HG02642 (cell line): ENCODE data around the gene HFE.
"Not testable (repeated sequence)": the region's sequence is repeated elsewhere in the genome, so short reads cannot be mapped to it uniquely, and the experiment has no call there.

ENCODE experiments used
- ATAC-seq: cut with Tn5 transposase; IDR thresholded peaks from one replicate; pipeline ENCODE4 v1.9.1; 2021; ENCODE audit warnings: mild to moderate bottlenecking; ENCODE audit not compliant: unreplicated experiment, poor library complexity

Gene HFE

DNA sequence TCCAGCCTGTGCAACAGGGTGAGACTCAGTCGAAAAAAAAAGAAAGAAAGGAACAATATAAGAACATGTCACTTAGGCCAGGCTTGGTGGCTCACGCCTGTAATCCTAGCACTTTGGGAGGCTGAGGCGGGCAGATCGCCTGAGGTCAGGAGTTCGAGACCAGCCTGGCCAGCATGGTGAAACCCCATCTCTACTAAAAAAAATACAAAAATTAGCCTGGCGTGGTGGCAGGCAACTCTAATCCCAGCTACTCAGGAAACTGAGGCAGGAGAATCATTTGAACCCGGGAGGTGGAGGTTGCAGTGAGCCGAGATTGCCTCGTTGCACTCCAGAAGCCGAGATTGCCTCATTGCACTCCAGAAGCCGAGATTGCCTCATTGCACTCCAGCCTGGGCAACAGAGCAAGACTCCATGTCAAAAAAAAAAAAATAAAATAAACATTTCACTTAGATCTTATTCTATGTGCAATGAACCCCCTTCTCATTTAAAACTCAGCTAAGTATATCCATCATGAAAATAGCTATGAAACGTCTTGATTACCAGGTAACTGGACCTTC is 28.7 kb upstream of the HFE start:
- ATAC-seq, result not testable (repeated sequence)

- ATAC-seq, result no peak
These were observed 27.3 kb upstream of the HFE start for GRCh38 chr6:26059941-26060340.

GRCh38 chr6:26064619-26065257 is 22.5 kb upstream of the HFE start:
- no peak for ATAC-seq

DNA sequence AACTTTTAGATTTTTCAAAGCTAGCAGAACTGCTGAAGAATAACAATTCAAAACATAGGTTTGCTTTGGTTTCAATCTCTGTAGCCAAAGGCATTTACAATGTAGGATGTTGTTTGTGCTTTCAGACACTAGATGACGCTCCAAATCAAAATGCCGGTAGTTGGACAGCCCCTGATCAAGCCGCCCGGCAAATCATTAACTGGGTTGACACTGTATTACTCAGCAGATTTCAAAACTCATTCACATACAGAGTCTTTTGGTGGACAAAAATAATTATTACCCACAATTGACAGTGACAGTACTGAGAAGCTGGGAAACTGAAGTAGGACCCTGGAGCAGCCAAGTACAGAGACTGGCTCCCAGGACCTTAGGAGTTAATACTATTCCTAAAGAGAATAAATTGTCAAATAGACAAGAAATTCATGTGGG is 21.3 kb upstream of the HFE start:
- peak; percentile 88 for ATAC-seq

- no peak for ATAC-seq
These were observed 19.9 kb upstream of the HFE start for GRCh38 chr6:26067367-26067766.

DNA sequence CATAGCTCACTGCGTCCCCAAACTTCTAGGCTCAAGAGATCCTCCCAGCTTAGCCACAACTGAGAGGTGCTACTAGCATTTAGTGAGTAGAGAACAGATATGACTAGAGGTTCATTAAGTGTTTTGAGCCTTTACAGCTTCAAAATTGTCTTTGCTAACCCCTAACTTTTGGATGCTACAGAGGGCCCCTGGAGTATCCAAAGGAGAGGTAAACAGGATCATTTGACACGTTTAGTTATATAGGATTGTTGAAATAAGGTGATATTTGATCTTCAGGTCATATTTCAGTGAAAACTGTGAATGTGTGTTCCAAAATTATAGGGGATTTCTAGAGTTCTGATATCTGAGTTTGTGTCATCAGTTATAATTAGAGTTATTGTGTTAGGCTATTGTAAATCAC is 19.2 kb upstream of the HFE start:
- no peak for ATAC-seq

DNA sequence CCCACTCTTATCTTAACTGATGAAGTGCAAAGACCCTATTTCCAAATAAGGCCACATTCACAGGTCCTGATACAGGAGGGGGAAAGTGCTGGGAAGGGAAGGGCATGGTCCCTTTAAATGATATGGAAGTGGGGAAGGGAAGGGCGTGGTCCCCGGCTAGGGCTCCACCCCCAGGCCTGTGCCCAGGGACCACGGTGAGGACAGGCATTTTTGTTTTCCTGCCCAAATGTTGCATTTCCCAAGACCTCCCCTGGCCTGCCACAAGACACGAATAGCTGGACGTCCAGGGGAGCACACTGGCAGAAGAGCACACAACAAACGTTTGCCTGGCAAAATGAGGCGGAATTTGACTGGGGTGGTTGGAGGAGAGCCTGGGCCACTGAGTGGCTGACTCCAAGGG is 16.1 kb upstream of the HFE start:
- ATAC-seq, result no peak

GRCh38 chr6:26075063-26075717 is 12.0 kb upstream of the HFE start:
- no peak for ATAC-seq

DNA sequence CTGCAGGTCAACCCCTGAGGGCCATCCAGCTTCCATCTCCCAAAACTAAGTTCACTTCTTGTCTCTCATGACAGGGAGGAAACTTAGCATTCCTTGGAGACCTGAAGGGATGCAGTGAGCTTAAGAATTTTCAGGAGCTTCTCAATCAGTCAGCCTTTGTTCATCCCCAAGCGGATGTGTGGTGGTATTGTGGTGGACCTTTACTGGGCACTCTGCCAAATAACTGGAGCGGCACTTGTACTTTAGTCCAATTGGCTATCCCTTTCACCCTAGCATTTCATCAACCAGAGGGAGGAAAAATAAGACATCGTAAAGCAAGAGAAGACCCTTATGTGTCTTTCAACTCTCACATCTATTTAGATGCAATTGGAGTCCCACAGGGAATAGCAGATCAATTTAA is 9.2 kb upstream of the HFE start:
- not testable (repeated sequence) for ATAC-seq

DNA sequence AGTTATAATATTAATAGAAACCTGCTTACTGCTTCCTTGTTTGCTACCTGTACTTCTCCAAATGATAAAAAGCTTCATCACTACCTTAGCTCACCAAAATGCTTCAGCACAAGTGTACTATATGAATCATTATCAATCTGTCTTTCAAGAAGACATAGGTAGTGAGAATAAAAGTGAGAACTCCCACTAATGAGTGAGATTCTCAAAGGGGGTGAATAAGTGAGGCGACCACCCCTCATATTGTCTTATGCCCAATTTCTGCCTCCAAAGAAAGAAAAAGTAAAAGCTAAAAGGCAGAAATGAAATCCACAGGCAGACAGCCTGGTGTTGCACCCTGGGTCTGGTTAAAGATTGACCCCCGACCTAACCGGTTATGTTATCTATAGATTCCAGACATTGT is 6.1 kb upstream of the HFE start:
- ATAC-seq, result not testable (repeated sequence)

GRCh38 chr6:26086211-26086610 is 1.0 kb upstream of the HFE start:
- ATAC-seq, result no peak

DNA sequence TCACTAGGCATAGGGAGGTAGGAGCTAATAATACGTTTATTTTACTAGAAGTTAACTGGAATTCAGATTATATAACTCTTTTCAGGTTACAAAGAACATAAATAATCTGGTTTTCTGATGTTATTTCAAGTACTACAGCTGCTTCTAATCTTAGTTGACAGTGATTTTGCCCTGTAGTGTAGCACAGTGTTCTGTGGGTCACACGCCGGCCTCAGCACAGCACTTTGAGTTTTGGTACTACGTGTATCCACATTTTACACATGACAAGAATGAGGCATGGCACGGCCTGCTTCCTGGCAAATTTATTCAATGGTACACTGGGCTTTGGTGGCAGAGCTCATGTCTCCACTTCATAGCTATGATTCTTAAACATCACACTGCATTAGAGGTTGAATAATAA is 1.1 kb downstream of the HFE start:
- ATAC-seq, result no peak

DNA sequence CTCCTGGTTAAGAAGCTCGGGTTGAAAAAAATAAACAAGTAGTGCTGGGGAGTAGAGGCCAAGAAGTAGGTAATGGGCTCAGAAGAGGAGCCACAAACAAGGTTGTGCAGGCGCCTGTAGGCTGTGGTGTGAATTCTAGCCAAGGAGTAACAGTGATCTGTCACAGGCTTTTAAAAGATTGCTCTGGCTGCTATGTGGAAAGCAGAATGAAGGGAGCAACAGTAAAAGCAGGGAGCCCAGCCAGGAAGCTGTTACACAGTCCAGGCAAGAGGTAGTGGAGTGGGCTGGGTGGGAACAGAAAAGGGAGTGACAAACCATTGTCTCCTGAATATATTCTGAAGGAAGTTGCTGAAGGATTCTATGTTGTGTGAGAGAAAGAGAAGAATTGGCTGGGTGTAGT is 2.0 kb downstream of the HFE start:
- no peak for ATAC-seq

DNA sequence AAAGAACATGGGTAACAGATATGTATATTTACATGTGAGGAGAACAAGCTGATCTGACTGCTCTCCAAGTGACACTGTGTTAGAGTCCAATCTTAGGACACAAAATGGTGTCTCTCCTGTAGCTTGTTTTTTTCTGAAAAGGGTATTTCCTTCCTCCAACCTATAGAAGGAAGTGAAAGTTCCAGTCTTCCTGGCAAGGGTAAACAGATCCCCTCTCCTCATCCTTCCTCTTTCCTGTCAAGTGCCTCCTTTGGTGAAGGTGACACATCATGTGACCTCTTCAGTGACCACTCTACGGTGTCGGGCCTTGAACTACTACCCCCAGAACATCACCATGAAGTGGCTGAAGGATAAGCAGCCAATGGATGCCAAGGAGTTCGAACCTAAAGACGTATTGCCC is 5.2 kb downstream of the HFE start:
- no peak for ATAC-seq

- no peak for ATAC-seq
These were observed 6.8 kb downstream of the HFE start for GRCh38 chr6:26094036-26094435.

DNA sequence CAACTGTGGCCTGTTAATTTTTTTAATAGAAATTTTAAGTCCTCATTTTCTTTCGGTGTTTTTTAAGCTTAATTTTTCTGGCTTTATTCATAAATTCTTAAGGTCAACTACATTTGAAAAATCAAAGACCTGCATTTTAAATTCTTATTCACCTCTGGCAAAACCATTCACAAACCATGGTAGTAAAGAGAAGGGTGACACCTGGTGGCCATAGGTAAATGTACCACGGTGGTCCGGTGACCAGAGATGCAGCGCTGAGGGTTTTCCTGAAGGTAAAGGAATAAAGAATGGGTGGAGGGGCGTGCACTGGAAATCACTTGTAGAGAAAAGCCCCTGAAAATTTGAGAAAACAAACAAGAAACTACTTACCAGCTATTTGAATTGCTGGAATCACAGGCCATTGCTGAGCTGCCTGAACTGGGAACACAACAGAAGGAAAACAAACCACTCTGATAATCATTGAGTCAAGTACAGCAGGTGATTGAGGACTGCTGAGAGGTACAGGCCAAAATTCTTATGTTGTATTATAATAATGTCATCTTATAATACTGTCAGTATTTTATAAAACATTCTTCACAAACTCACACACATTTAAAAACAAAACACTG is 10.1 kb downstream of the HFE start:
- no peak for ATAC-seq

GRCh38 chr6:26103141-26103769 is 16.0 kb downstream of the HFE start:
- peak; percentile 74 for ATAC-seq

GRCh38 chr6:26103770-26104456 is 16.7 kb downstream of the HFE start:
- peak; percentile 88 for ATAC-seq

GRCh38 chr6:26104457-26105108 is 17.4 kb downstream of the HFE start:
- ATAC-seq, result peak; percentile 3

DNA sequence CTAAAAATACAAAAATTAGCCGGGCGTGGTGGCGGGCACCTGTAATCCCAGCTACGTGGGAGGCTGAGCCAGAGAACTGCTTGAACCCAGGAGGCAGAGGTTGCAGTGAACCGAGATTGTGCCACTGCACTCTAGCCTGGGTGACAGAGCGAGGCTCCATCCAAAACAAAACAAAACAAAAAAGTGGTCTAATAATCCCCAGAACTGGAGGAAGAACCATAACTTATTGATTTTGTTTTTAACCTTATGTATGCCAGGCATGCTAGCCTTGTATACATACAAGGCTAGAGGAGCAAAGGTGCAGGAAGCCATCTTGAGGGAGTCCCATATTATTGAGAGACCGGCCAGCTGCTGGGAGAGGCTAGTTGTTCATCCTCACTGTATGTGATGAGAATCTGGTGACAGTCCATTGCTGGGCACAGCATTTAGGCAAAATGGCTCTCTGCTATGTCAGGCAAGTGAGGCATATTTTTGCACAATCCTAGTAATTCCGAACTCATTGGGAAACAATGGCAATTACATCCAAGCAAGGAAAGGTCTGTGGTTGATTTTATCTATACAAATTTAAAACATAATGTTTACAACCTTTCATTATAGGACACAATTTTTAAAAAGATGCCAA is 18.0 kb downstream of the HFE start:
- ATAC-seq, result no peak
